Measurements from ENCODE around the gene USP4. TPM values are rescaled to one million over a fixed set of nuclear protein-coding genes. Genes with fewer than 3 reads are reported as not detected.

The USP4 gene
- polyA plus RNA-seq, 3 donors, result 68.6 to 125 (median 78.9) TPM

DNA sequence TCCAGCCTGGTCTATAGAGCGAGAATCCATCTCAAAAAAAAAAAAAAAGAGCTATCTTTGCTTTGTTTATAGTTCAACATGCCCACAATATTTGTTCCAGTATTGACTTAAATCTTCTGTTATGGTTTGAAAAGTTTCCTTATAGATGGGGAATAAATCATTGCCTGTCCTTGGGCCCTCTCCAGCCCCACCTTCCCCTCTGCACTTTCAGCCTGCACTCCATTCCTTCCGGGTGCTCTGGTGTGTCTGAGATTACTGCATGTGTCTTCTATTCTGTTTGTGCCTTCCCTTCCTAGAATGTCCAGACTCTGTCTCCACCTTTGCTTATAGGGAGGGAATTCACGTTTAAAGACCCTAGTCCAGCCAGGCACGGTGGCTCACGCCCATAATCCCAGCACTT, 43.5 kb upstream of the USP4 start:
- Mint-ChIP-seq H3K27me3 (ENCODE audit: low read depth in 3 of 3) (peaks cover 0 to 3% (median 2%) of the 10 kb centered on the region in 3 donors), H3K27ac (peak overlapping the region in 4 of 7 donors; percentile 6 to 81 (median 47)), H3K4me1 (peaks cover 64% of the 10 kb centered on the region), H3K36me3 (peaks cover 4 to 20% of the 10 kb centered on the region in 2 donors), H3K9me3 (no peaks in the 10 kb centered on the region), H3K4me3 (no peak overlapping the region)
- DNase-seq, result no peak
- no peak overlapping the region for H2AFZ ChIP-seq (ENCODE audit: insufficient read depth, low read depth, low read length, poor library complexity, severe bottlenecking)
- H3K9me3 ChIP-seq (replicated peaks in 1 of 2; ENCODE audit: control insufficient read depth in 1 of 2, insufficient read depth in 1 of 2, low read length in 2 of 2), result no peaks in the 10 kb centered on the region
- peaks cover 4 to 12% of the 10 kb centered on the region in 2 donors for H3K36me3 ChIP-seq (replicated peaks in 1 of 2; ENCODE audit: control insufficient read depth in 1 of 2, insufficient read depth in 2 of 2, low read length in 2 of 2)
- no peak overlapping the region for H3K9ac ChIP-seq (ENCODE audit: insufficient read depth, low read length, poor library complexity, severe bottlenecking)
- H3K4me3 ChIP-seq (replicated peaks in 1 of 3; ENCODE audit: low read depth in 2 of 3, low read length in 3 of 3), result no peak overlapping the region
- WGBS (ENCODE audit: insufficient coverage), result 100% methylated on average over 1 of the region's 5 CpGs
- H3K27me3 ChIP-seq (ENCODE audit: control insufficient read depth in 2 of 2, insufficient read depth in 2 of 2, low read length in 2 of 2), result no peaks in the 10 kb centered on the region
- H3K4me2 ChIP-seq (replicated peaks; ENCODE audit: extremely low read depth, low read length, poor library complexity, severe bottlenecking), result no peak overlapping the region
- peaks cover 36 to 49% of the 10 kb centered on the region in 2 donors for H3K4me1 ChIP-seq (ENCODE audit: control insufficient read depth in 1 of 2, insufficient read depth in 2 of 2, low read length in 2 of 2)
- H3K79me2 ChIP-seq (ENCODE audit: insufficient read depth, low read length), result peaks cover 99% of the 10 kb centered on the region
- intact Hi-C loops (cut with micrococcal nuclease), result no loop called here
- TF ChIP-seq, protein P1, sequence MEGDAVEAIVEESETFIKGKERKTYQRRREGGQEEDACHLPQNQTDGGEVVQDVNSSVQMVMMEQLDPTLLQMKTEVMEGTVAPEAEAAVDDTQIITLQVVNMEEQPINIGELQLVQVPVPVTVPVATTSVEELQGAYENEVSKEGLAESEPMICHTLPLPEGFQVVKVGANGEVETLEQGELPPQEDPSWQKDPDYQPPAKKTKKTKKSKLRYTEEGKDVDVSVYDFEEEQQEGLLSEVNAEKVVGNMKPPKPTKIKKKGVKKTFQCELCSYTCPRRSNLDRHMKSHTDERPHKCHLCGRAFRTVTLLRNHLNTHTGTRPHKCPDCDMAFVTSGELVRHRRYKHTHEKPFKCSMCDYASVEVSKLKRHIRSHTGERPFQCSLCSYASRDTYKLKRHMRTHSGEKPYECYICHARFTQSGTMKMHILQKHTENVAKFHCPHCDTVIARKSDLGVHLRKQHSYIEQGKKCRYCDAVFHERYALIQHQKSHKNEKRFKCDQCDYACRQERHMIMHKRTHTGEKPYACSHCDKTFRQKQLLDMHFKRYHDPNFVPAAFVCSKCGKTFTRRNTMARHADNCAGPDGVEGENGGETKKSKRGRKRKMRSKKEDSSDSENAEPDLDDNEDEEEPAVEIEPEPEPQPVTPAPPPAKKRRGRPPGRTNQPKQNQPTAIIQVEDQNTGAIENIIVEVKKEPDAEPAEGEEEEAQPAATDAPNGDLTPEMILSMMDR (IDR thresholded peaks at IDR 0.05), result no peak
- H4K20me1 ChIP-seq (ENCODE audit: insufficient read depth, low read length), result peaks cover 98% of the 10 kb centered on the region
- peak overlapping the region in 1 of 2 donors; percentile 26 for H3K27ac ChIP-seq (ENCODE audit: low read depth in 1 of 2, low read length in 2 of 2)

DNA sequence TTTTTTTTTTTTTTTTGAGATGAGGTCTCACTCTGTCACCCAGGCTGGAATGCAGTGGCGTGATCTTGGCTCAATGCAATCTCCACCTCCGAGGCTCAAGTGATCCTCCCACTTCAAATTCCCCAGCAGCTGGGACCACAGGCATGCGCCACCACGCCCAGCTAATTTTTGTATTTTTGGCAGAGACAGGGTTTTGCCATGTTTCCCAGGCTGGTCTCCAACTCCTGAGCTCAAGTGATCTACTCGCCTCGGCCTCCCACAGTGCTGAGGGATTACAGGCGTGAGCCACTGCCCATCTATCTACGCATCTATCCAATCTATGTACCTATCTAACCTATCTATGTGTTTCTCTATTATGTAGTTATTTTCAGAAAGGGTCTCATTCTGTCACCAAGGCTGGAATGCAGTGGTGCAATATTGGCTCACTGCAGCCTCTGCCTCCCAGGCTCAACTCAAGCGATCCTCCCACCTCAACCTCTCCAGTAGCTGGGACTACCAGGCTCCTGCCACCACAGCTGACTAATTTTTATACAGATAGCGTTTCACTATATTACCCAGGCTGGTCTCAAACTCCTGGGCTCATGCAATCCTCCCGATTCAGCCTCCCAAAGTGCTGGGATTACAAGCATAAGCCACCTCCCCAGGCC, 38.5 kb upstream of the USP4 start:
- peak overlapping the region in 4 of 7 donors; percentile 49 to 82 (median 70) for H3K27ac Mint-ChIP-seq
- H3K4me3 Mint-ChIP-seq, result no peak overlapping the region
- no peaks in the 10 kb centered on the region for H3K27me3 Mint-ChIP-seq (ENCODE audit: low read depth in 3 of 3)

More for the DNA sequence above, 38.5 kb upstream of the USP4 start:
- Histone ChIP-seq H3K9ac (ENCODE audit: insufficient read depth, low read length, poor library complexity, severe bottlenecking) (no peak overlapping the region), H4K20me1 (ENCODE audit: insufficient read depth, low read length) (peaks cover 100% of the 10 kb centered on the region), H2AFZ (ENCODE audit: insufficient read depth, low read depth, low read length, poor library complexity, severe bottlenecking) (no peak overlapping the region), H3K79me2 (ENCODE audit: insufficient read depth, low read length) (peaks cover 99% of the 10 kb centered on the region), H3K36me3 (replicated peaks in 1 of 2; ENCODE audit: control insufficient read depth in 1 of 2, insufficient read depth in 2 of 2, low read length in 2 of 2) (peaks cover 11 to 27% of the 10 kb centered on the region in 2 donors), H3K27me3 (ENCODE audit: control insufficient read depth in 2 of 2, insufficient read depth in 2 of 2, low read length in 2 of 2) (no peaks in the 10 kb centered on the region), H3K4me2 (replicated peaks; ENCODE audit: extremely low read depth, low read length, poor library complexity, severe bottlenecking) (no peak overlapping the region), H3K4me1 (ENCODE audit: control insufficient read depth in 1 of 2, insufficient read depth in 2 of 2, low read length in 2 of 2) (peaks cover 20 to 45% of the 10 kb centered on the region in 2 donors), H3K4me3 (replicated peaks in 1 of 3; ENCODE audit: low read depth in 2 of 3, low read length in 3 of 3) (no peak overlapping the region), H3K9me3 (replicated peaks in 1 of 2; ENCODE audit: control insufficient read depth in 1 of 2, insufficient read depth in 1 of 2, low read length in 2 of 2) (no peaks in the 10 kb centered on the region), H3K27ac (ENCODE audit: low read depth in 1 of 2, low read length in 2 of 2) (peak overlapping the region; percentile 8 to 61)
- DNase-seq, result no peak
- intact Hi-C loops (cut with micrococcal nuclease), result no loop called here
- Mint-ChIP-seq H3K9me3 (no peaks in the 10 kb centered on the region), H3K4me1 (peaks cover 55% of the 10 kb centered on the region), H3K36me3 (peaks cover 24 to 36% of the 10 kb centered on the region in 2 donors)
- WGBS (ENCODE audit: insufficient coverage), result 100% methylated on average over 3 of the region's 11 CpGs
- TF ChIP-seq, protein P1 (IDR thresholded peaks at IDR 0.05), result no peak

All from CD14-positive monocyte (primary cell).